Lung microvascular endothelial cell (primary cell): ENCODE data around the gene KRT74. TPM values are rescaled to one million over a fixed set of nuclear protein-coding genes. Genes with fewer than 3 reads are reported as not detected.

Source experiments
- DNase-seq, 2 donors: peaks; one replicate each; pipeline versions ENCODE4 v3.0.0 to v3.0.0-alpha.2; 2010; ENCODE audit warnings: low read depth in 2 of 2
- total RNA-seq: library from RNA; depleted of rRNA; stranded (reverse); fragments of >200 nt; gene quantifications from 2 replicates; pipeline ENCODE4 v1.2.1, GENCODE V29; 2014

KRT74 gene
- total RNA-seq: not detected in 2 replicates

GRCh38 chr12:52573743-52574142 is at the start of gene KRT74:
Gene KRT74, minus strand, starts transcription at chr12:52573843. Its CDS starts 66 bp downstream, at chr12:52573777.
- DNase-seq: no peak

- DNase-seq: no peak
Measured at GRCh38 chr12:52622349-52622748, 48.7 kb upstream of the KRT74 start.

GRCh38 chr12:52618866-52619265 is 45.2 kb upstream of the KRT74 start:
- DNase-seq: no peak

- DNase-seq: no peak
Measured at GRCh38 chr12:52618216-52618615, 44.6 kb upstream of the KRT74 start, which contains the start of gene KRT73. Gene KRT73, minus strand, starts transcription at chr12:52618559. Its CDS starts 35 bp downstream, at chr12:52618524.

- DNase-seq: no peak
Measured at GRCh38 chr12:52617403-52617785, 43.8 kb upstream of the KRT74 start.

GRCh38 chr12:52616680-52617402 is 43.2 kb upstream of the KRT74 start:
- DNase-seq: no peak

GRCh38 chr12:52615912-52616311 is 42.3 kb upstream of the KRT74 start:
- DNase-seq: no peak

- no peak for DNase-seq
Measured at GRCh38 chr12:52615208-52615868, 41.7 kb upstream of the KRT74 start.

- no peak for DNase-seq
Measured at GRCh38 chr12:52614381-52615207, 41.0 kb upstream of the KRT74 start.

GRCh38 chr12:52613384-52614030 is 39.9 kb upstream of the KRT74 start:
- no peak for DNase-seq

- no peak for DNase-seq
Measured at GRCh38 chr12:52612431-52613383, 39.1 kb upstream of the KRT74 start.

- no peak for DNase-seq
Measured at GRCh38 chr12:52611080-52611468, 37.4 kb upstream of the KRT74 start.

GRCh38 chr12:52608826-52609630 is 35.4 kb upstream of the KRT74 start:
- no peak for DNase-seq

- no peak for DNase-seq
Measured at GRCh38 chr12:52608161-52608560, 34.5 kb upstream of the KRT74 start.

- no peak for DNase-seq
Measured at GRCh38 chr12:52607314-52607713, 33.7 kb upstream of the KRT74 start.

- no peak for DNase-seq
Measured at GRCh38 chr12:52606581-52607218, 33.1 kb upstream of the KRT74 start.

- no peak for DNase-seq
Measured at GRCh38 chr12:52606096-52606495, 32.5 kb upstream of the KRT74 start.

- DNase-seq: no peak
Measured at GRCh38 chr12:52605542-52605941, 31.9 kb upstream of the KRT74 start.

- no peak for DNase-seq
Measured at GRCh38 chr12:52604859-52605258, 31.2 kb upstream of the KRT74 start.
